CD4-positive, alpha-beta T cell treated with Interleukin-17A for 4 hours (primary cell): ENCODE measurements around the gene SIVA1.

ENCODE experiments used
- DNase-seq: peaks from one replicate; pipeline ENCODE4 v3.0.0-alpha.2; 2020; ENCODE audit warnings: mixed read lengths

The SIVA1 gene

DNA sequence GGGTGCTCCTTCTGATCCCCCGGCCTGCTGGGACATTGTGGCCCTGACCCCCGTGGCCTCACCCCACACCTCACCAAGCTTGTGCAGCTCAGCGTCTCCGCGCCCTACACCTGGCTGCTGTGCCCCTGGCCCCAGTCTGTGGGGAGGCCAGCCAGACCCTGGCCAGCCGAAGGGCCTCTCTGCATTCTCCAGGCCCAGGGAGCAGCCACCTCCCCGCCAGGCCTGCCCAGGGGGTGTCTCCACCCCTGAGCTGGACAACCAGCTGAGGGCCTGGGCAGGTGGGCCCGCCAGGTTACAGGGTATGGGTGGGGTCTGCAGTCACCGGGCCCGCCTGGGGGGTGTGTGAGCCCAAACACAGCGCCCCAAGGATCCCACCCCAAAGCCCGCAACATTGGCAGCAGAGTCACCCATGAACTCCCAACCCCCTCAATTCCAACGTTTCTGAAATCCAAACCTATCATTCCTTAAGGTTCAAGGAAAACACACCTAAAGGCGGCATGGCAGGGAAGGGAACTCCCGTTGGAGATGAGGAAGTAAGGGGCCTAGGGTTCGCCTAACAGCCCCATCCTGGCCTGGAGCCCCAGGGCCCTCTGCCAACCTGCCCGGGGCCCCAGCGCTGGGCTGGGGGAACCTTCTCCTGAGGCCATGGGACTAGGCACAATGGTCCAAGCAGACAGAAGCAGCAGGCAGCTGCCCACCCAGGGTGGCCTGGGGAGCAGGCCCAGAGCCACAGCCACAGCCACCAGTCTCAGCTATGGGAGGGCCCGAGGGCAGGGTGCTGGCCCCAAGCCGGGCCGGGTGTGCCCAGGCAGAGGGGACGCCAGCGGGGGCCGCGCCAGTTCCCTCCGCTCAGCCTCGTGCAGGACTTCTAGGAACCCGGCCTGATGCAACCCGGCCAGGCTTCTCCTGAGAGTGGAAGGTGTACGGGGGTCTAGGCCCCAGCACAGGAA is 34.1 kb downstream of the SIVA1 start:
- no peak for DNase-seq

DNA sequence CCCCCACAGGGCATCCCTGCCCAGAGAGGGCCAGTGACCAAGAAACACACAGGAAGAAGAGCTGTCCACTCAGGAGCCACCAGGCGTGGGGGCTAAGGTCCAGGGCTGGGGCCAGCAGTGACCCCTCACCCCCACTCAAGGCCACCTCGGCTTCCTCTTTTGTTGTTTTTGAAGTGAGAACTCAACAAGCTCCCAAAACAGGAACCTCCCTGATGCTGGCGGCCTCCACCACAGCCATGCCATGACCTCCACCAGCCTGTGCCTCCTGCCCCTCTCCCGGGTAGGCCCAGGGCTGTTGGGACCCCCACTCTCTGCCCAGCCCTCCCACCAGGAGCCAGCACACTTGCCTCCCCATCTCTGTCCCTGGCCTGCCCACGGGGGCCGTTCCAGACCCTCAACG is 34.8 kb downstream of the SIVA1 start:
- DNase-seq: no peak

DNA sequence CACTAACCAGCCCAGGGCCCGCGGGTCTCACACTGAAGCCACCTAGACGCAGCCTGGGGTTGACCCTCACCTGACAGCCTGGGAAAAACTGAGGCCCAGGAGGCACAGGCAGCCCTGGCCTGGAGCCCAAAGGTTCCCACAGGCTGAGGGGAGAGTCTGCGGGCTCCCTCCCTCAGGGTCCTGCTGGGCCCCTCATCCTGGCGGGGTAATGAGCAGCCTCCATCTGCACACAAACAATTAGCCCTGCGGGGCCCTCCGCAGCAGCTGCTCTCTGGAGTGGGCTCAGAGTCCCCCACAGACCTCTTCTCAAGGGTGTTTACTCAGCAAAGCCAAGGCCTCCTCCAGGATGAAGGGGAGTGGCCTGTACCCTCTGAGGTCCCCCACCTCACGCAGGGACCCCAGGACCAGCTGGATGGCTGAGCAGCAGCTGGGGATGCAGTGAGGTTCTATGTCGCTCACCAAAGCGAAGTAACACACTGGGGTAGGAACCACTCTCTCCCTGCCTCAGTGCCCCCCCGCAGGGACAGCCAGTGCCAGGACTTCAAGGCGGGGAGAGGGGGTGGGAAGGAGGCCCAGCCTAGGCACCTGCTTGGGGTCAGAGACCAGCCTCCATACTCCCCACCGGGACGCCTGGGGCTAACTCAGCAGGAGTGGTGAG is 35.3 kb downstream of the SIVA1 start:
- DNase-seq: no peak

- no peak for DNase-seq
Observed at GRCh38 chr14:104788873-104789663, 36.1 kb downstream of the SIVA1 start.

- no peak for DNase-seq
Observed at GRCh38 chr14:104789752-104790743, 37.1 kb downstream of the SIVA1 start.

- DNase-seq: no peak
Observed at GRCh38 chr14:104791425-104791824, 38.5 kb downstream of the SIVA1 start.

GRCh38 chr14:104792101-104792884 is 39.3 kb downstream of the SIVA1 start:
- DNase-seq: no peak

DNA sequence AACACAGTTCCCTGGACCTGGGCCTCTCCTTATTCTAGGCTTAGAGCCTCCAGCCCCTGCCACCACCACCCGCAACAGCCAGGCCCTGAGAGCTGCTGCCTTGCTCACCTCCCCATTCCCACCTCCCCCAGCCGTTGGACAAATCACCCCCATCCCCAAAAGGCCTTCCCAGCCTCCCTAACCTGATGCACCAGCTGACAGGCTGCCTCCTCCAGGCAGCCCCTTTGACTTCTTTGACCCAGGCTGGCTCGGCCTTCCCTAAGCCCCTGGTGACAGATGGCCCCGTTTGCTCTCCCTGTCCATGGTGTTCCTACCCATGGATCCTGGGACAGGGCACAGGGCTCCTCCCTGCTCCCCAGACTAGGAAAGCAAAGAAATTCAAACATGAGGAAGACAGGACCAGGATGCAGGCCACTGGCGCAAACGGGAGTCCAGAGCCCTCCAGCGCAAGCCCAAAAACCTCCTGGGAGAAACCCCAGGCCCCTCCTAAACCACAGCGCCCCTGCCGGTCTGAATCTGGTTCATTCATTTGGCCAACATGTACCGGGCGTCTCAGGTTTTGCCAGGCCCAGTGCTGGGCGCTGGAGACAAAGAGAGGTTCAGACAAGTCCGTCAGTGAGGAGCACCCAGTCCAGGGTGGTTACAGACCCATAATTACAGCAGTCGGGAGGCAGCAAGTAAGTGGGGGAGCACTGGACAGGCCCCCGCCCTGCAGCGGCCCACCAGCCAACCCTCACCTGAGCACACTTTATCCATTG is 40.2 kb downstream of the SIVA1 start:
- no peak for DNase-seq

GRCh38 chr14:104793703-104793959 is 40.7 kb downstream of the SIVA1 start:
- no peak for DNase-seq

GRCh38 chr14:104794099-104794498 is 41.2 kb downstream of the SIVA1 start:
- DNase-seq: peak; percentile 51

DNA sequence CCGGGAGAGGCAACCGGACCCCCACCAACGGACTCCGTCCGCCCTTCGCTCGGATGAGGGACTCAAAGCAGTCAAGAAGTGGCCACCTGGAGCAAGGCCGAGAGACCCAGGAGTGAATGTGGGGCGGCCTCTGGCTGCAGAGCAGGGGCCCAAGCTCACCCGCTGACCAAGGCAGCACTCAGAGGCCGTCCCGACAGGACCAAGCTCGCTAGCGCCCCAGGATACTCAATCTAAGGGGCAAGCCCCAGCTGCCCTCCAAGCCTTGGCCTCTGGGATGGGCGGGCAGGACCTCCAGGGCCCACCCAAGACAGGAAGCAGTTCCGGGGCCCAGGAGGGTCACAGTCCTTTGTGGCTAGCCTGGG is 41.7 kb downstream of the SIVA1 start:
- peak; percentile 23 for DNase-seq

DNA sequence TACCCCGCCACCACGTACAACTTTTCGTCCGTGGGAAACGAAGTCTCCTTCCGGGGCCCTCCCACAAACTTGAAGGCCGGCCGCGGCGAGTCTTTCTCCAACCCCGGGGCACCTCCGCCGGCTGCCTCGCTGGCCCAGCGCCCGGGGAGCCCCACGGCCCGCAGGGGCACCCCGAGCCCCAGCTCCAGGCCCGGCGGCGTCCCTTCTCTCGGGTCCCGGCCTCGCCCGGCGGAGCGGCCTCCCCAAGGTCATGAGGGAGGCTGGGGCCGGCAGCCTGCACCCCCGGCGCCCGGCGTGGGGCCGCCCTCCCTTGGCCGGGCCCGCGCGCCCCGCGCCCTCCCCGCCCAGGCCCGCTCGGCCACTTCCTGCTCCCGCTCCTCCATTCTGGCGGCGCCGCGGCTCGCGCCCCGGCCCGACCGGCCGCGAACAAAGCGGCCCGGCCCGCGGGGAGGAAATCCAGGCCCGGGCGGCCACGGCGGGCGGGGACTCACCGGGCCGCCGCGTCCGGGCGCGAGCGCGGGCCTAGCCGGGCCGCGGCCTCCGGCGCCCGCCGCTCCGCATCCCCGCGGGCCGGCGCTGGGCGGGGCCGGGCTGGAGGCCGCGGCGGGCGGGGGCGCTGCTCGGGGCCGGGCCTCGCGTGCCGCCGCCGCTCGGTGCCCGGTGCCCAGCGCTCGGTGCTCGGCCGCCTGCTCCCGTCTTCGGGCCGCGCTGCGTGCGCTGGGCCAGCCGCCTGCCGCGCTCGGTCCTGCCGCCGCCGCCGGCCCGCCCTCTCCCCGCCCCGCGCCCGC is 42.2 kb downstream of the SIVA1 start, which contains the start of gene AKT1:
Gene AKT1, minus strand, starts transcription at position 756 of the 788 bp plus-strand sequence. CDS start 3,105 bp downstream, outside the sequence.
- DNase-seq: peak; percentile 38

DNA sequence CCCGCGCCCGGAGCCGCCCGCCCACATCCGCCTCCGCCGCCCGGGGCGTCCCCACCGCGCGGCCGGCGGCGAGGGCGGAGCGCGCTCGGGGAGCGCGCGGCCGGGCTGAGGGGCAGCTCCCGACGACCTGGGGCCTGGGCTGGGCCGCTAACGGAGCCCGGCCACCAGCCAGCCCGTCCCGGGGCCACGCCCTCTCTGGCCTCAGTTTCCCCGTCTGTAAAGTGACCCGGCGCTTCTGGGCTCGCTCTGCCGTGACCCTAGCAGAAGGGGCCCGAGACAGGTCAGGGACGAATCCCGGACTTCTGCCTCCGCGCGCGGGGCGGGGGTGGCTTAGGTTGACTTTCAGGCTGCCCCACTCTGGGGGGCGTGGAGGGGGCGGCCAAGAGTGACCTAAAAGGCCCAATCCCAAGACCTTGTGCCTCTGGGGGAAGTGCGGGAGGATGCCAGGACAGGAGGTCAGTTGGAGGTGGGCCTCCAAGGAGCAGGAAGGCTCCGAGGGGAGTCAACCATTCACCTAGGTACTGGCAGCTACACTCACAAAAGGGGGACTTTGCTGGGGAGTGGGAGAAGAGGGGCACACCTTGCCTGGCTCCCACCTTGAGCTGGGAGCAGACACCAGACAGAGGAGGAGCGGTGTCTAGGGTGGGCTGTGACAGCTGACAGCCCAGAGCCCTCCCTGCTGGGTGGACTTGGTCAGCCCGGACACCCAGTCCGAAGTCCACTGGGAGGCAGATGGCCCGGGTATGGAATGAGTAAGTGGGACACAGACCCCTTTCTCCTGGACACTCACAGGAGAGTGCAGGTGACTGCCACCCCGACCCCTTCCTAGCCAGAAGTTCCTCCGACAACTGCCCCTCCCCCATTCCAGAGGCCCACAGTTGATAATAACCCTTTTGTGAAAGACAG is 43.1 kb downstream of the SIVA1 start:
- peak; percentile 80 for DNase-seq

- no peak for DNase-seq
Observed at GRCh38 chr14:104796687-104797081, 43.7 kb downstream of the SIVA1 start.

GRCh38 chr14:104797115-104798044 is 44.4 kb downstream of the SIVA1 start:
- no peak for DNase-seq

- DNase-seq: no peak
Observed at GRCh38 chr14:104798300-104799243, 45.6 kb downstream of the SIVA1 start.
